ENCODE data around the gene SYP.

SYP gene

DNA sequence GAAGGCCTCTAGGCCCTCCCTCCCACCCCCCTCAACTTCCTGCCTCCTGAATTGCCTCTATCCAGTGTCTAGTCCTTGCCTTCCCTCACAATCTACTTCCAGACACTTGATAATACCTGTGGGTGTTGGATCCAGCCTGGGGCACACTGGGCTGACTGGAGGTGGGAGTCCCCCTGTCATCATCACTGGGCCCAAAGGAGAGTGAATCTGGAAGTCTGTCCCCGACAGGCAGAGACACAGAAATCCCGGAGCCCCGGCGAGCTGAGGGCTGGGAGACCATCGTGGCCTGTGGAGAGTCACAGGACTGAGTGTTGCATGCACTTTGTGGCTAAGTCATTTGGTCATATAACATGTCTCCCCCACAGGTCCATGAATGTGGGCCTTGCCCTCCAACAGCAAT, 8.4 kb upstream of the SYP start:
- Histone ChIP-seq H3K4me3 (ENCODE audit: insufficient read depth, low read depth, low read length, poor library complexity, severe bottlenecking) (no peak overlapping the region), H3K27ac (ENCODE audit: insufficient read depth, low read length, poor library complexity, severe bottlenecking) (no peak overlapping the region), H3K36me3 (ENCODE audit: control insufficient read depth, insufficient read depth, low read length) (no peaks in the 10 kb centered on the region), H3K9me3 (ENCODE audit: control insufficient read depth, low read length) (no peaks in the 10 kb centered on the region), H3K27me3 (replicated peaks; ENCODE audit: control insufficient read depth, insufficient read depth, low read length, poor library complexity, severe bottlenecking) (no peaks in the 10 kb centered on the region), H3K4me1 (ENCODE audit: control insufficient read depth, insufficient read depth, low read length, poor library complexity, severe bottlenecking) (no peaks in the 10 kb centered on the region)
- no peak for DNase-seq

- no peak overlapping the region for H3K4me3 ChIP-seq (ENCODE audit: insufficient read depth, low read depth, low read length, poor library complexity, severe bottlenecking)
- H3K36me3 ChIP-seq (ENCODE audit: control insufficient read depth, insufficient read depth, low read length) = no peaks in the 10 kb centered on the region
- H3K4me1 ChIP-seq (ENCODE audit: control insufficient read depth, insufficient read depth, low read length, poor library complexity, severe bottlenecking) = no peaks in the 10 kb centered on the region
- DNase-seq = no peak
- no peak overlapping the region for H3K27ac ChIP-seq (ENCODE audit: insufficient read depth, low read length, poor library complexity, severe bottlenecking)
- H3K27me3 ChIP-seq (replicated peaks; ENCODE audit: control insufficient read depth, insufficient read depth, low read length, poor library complexity, severe bottlenecking) = no peaks in the 10 kb centered on the region
- no peaks in the 10 kb centered on the region for H3K9me3 ChIP-seq (ENCODE audit: control insufficient read depth, low read length)
These were observed 6.5 kb upstream of the SYP start for GRCh38 chrX:49206543-49206942.

DNA sequence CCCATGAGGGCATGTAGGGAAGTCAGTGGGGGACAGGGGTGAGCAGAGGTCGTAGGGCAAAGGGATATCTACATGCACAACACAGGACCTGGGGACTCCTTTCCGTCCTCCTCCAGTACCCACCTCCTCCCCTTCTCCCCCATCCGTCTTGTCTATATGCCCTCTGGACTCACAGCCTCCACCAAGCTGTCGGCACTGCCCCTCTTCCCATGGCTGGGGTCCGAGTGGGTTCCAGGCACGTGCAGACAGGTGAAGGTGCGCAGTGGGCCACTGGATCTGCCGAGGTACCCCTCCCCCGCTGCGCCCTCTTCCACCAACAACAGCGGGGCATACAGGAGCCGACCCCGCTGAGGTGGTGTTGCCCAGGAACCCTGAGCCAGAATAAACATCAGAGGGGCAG, 5.5 kb upstream of the SYP start:
- DNase-seq = no peak

GRCh38 chrX:49204709-49205108, 4.7 kb upstream of the SYP start:
- Histone ChIP-seq H3K4me3 (ENCODE audit: insufficient read depth, low read depth, low read length, poor library complexity, severe bottlenecking) (no peak overlapping the region), H3K27ac (ENCODE audit: insufficient read depth, low read length, poor library complexity, severe bottlenecking) (no peak overlapping the region)

More for the DNA sequence above, 5.5 kb upstream of the SYP start:
- no peak overlapping the region for H3K4me3 ChIP-seq (ENCODE audit: insufficient read depth, low read depth, low read length, poor library complexity, severe bottlenecking)
- H3K27ac ChIP-seq (ENCODE audit: insufficient read depth, low read length, poor library complexity, severe bottlenecking) = no peak overlapping the region
- H3K27me3 ChIP-seq (replicated peaks; ENCODE audit: control insufficient read depth, insufficient read depth, low read length, poor library complexity, severe bottlenecking) = no peaks in the 10 kb centered on the region
- no peaks in the 10 kb centered on the region for H3K36me3 ChIP-seq (ENCODE audit: control insufficient read depth, insufficient read depth, low read length)
- no peaks in the 10 kb centered on the region for H3K9me3 ChIP-seq (ENCODE audit: control insufficient read depth, low read length)
- no peaks in the 10 kb centered on the region for H3K4me1 ChIP-seq (ENCODE audit: control insufficient read depth, insufficient read depth, low read length, poor library complexity, severe bottlenecking)

GRCh38 chrX:49204017-49204416, 4.0 kb upstream of the SYP start:
- Histone ChIP-seq H3K36me3 (ENCODE audit: control insufficient read depth, insufficient read depth, low read length) (no peaks in the 10 kb centered on the region), H3K9me3 (ENCODE audit: control insufficient read depth, low read length) (no peaks in the 10 kb centered on the region), H3K4me3 (ENCODE audit: insufficient read depth, low read depth, low read length, poor library complexity, severe bottlenecking) (no peak overlapping the region), H3K27ac (ENCODE audit: insufficient read depth, low read length, poor library complexity, severe bottlenecking) (no peak overlapping the region), H3K4me1 (ENCODE audit: control insufficient read depth, insufficient read depth, low read length, poor library complexity, severe bottlenecking) (peaks cover 6% of the 10 kb centered on the region), H3K27me3 (replicated peaks; ENCODE audit: control insufficient read depth, insufficient read depth, low read length, poor library complexity, severe bottlenecking) (no peaks in the 10 kb centered on the region)
- DNase-seq = no peak

More at GRCh38 chrX:49204709-49205108, 4.7 kb upstream of the SYP start:
- DNase-seq = no peak
- Histone ChIP-seq H3K4me1 (ENCODE audit: control insufficient read depth, insufficient read depth, low read length, poor library complexity, severe bottlenecking) (peaks cover under 1% of the 10 kb centered on the region), H3K36me3 (ENCODE audit: control insufficient read depth, insufficient read depth, low read length) (no peaks in the 10 kb centered on the region), H3K27me3 (replicated peaks; ENCODE audit: control insufficient read depth, insufficient read depth, low read length, poor library complexity, severe bottlenecking) (no peaks in the 10 kb centered on the region), H3K9me3 (ENCODE audit: control insufficient read depth, low read length) (no peaks in the 10 kb centered on the region)

- Histone ChIP-seq H3K27ac (ENCODE audit: insufficient read depth, low read length, poor library complexity, severe bottlenecking) (no peak overlapping the region), H3K9me3 (ENCODE audit: control insufficient read depth, low read length) (no peaks in the 10 kb centered on the region), H3K36me3 (ENCODE audit: control insufficient read depth, insufficient read depth, low read length) (no peaks in the 10 kb centered on the region), H3K27me3 (replicated peaks; ENCODE audit: control insufficient read depth, insufficient read depth, low read length, poor library complexity, severe bottlenecking) (no peaks in the 10 kb centered on the region), H3K4me1 (ENCODE audit: control insufficient read depth, insufficient read depth, low read length, poor library complexity, severe bottlenecking) (peaks cover 6% of the 10 kb centered on the region), H3K4me3 (ENCODE audit: insufficient read depth, low read depth, low read length, poor library complexity, severe bottlenecking) (no peak overlapping the region)
- DNase-seq = no peak
These were observed 3.5 kb upstream of the SYP start for GRCh38 chrX:49203536-49203935.

DNA sequence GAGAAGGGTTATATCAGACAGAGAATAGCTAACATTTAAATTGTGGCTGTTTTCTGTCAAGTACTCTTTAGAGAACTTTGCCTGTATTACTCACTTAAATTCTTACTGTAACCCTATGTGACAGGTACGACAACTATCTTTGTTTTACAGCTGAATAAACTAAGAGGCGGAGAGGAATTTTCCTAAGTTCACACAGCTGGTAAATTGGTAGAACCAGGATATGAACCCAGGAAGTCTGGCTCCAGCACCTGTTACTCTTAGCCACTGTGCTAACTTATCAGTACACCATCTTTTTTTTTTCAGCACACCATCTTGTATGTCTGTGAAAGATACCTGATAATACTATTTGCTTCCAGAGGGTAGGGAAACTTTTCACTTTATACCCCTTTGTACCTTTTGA, 2.0 kb upstream of the SYP start:
- Histone ChIP-seq H3K9me3 (ENCODE audit: control insufficient read depth, low read length) (no peaks in the 10 kb centered on the region), H3K4me3 (ENCODE audit: insufficient read depth, low read depth, low read length, poor library complexity, severe bottlenecking) (no peak overlapping the region), H3K36me3 (ENCODE audit: control insufficient read depth, insufficient read depth, low read length) (no peaks in the 10 kb centered on the region), H3K4me1 (ENCODE audit: control insufficient read depth, insufficient read depth, low read length, poor library complexity, severe bottlenecking) (peaks cover 6% of the 10 kb centered on the region), H3K27me3 (replicated peaks; ENCODE audit: control insufficient read depth, insufficient read depth, low read length, poor library complexity, severe bottlenecking) (no peaks in the 10 kb centered on the region), H3K27ac (ENCODE audit: insufficient read depth, low read length, poor library complexity, severe bottlenecking) (no peak overlapping the region)
- DNase-seq = no peak

GRCh38 chrX:49199315-49199595, 738 bp downstream of the SYP start:
- H3K36me3 ChIP-seq (ENCODE audit: control insufficient read depth, insufficient read depth, low read length) = no peaks in the 10 kb centered on the region
- no peak overlapping the region for H3K4me3 ChIP-seq (ENCODE audit: insufficient read depth, low read depth, low read length, poor library complexity, severe bottlenecking)
- peaks cover 6% of the 10 kb centered on the region for H3K4me1 ChIP-seq (ENCODE audit: control insufficient read depth, insufficient read depth, low read length, poor library complexity, severe bottlenecking)
- no peak for DNase-seq
- H3K27ac ChIP-seq (ENCODE audit: insufficient read depth, low read length, poor library complexity, severe bottlenecking) = no peak overlapping the region
- H3K27me3 ChIP-seq (replicated peaks; ENCODE audit: control insufficient read depth, insufficient read depth, low read length, poor library complexity, severe bottlenecking) = no peaks in the 10 kb centered on the region
- H3K9me3 ChIP-seq (ENCODE audit: control insufficient read depth, low read length) = no peaks in the 10 kb centered on the region

DNA sequence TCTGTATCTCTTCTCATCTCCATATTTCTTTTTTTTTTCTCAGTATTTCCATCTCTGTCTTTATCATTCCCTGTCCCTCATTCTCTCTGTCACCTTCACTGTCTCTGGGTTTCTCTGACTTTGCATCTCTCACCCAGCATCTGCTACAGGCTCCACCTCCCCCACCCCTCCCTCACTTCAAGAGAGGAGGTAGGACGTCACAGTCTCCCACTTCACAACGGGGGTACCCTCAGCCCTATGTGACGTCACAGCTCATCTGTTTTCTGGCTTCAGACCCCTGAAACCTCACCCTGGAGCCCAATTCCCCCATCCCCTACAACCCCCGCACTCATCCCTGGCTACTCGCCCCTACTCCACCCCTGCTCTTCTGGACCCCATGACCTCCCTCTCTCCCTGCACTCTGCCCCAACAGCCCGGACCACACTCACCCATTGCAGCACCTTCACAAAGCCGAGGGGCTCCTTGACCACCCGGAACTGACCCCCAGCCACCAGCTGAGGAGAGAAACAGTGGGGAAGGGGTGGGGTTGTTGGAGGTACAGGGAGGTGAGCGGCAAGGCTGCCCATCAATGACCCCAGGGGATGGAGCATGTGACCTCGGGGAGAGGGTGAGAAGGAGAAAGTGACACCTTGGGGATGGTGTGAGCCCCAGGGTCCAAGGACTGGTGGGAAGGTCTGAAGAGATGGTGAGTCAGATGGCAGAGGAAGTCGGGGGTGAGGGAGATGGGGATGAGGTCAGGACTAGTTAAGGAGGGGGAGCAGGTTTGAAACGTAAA, 1.3 kb downstream of the SYP start:
- Histone ChIP-seq H3K36me3 (ENCODE audit: control insufficient read depth, insufficient read depth, low read length) (no peaks in the 10 kb centered on the region), H3K9me3 (ENCODE audit: control insufficient read depth, low read length) (no peaks in the 10 kb centered on the region), H3K27me3 (replicated peaks; ENCODE audit: control insufficient read depth, insufficient read depth, low read length, poor library complexity, severe bottlenecking) (no peaks in the 10 kb centered on the region), H3K4me1 (ENCODE audit: control insufficient read depth, insufficient read depth, low read length, poor library complexity, severe bottlenecking) (peaks cover 6% of the 10 kb centered on the region), H3K27ac (ENCODE audit: insufficient read depth, low read length, poor library complexity, severe bottlenecking) (no peak overlapping the region), H3K4me3 (ENCODE audit: insufficient read depth, low read depth, low read length, poor library complexity, severe bottlenecking) (no peak overlapping the region)
- DNase-seq = no peak

DNA sequence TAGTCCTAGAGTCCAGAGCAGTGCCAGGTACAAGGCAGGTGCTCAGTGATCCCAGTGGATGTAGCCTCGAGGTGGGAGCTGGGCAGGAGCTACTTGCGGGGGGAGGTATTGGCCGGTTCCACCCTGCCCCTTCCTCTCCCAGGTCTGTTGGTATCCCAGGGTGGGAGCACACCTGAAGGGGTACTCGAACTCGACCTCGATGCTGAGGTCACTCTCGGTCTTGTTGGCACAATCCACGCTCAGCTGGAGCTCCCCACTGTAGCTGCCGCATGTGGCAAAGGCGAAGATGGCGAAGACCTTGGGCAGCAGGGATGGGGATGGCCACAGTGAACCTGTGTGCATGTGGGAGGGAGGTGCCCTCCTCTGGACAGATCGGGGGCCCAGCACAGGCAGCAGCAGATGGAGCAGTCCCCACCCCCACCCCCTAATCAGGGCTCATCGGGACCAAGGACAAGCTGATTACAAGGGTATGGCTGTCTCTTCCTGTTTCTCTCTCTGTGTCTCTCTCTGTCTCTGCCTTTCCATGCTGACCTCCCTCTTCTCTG, 2.4 kb downstream of the SYP start:
- Histone ChIP-seq H3K36me3 (ENCODE audit: control insufficient read depth, insufficient read depth, low read length) (no peaks in the 10 kb centered on the region), H3K27me3 (replicated peaks; ENCODE audit: control insufficient read depth, insufficient read depth, low read length, poor library complexity, severe bottlenecking) (no peaks in the 10 kb centered on the region), H3K27ac (ENCODE audit: insufficient read depth, low read length, poor library complexity, severe bottlenecking) (no peak overlapping the region), H3K9me3 (ENCODE audit: control insufficient read depth, low read length) (no peaks in the 10 kb centered on the region), H3K4me1 (ENCODE audit: control insufficient read depth, insufficient read depth, low read length, poor library complexity, severe bottlenecking) (peaks cover 6% of the 10 kb centered on the region), H3K4me3 (ENCODE audit: insufficient read depth, low read depth, low read length, poor library complexity, severe bottlenecking) (no peak overlapping the region)
- no peak for DNase-seq
